DOHH2 (cell line): ENCODE measurements around the gene NYNRIN.

ENCODE experiments used
- H3F3A ChIP-seq: fragments of 200-600 bp; sonication (generic), shearing (Covaris generic); 2 replicates; pipeline ENCODE4 v1.6.0; 2016; ENCODE audit warnings: antibody characterized with exemption, mild to moderate bottlenecking; ENCODE audit not compliant: control insufficient read depth, insufficient read depth
- H3K27ac ChIP-seq: fragments of 200-600 bp; sonication (generic); 2 replicates; pipeline ENCODE4 v1.5.1; 2014; ENCODE audit warnings: low read depth, mild to moderate bottlenecking, low read length, moderate library complexity
- H3K27me3 ChIP-seq: fragments of 200-600 bp; sonication (generic); 2 replicates; pipeline ENCODE4 v1.6.1; 2014; ENCODE audit warnings: mild to moderate bottlenecking, low read length, mixed read lengths; ENCODE audit not compliant: control insufficient read depth
- H3K36me3 ChIP-seq: fragments of 200-600 bp; sonication (generic); 2 replicates; pipeline ENCODE4 v1.6.1; 2014; ENCODE audit warnings: mild to moderate bottlenecking, low read length, moderate library complexity, mixed read lengths; ENCODE audit not compliant: control insufficient read depth
- H3K4me1 ChIP-seq: fragments of 200-600 bp; sonication (generic); 2 replicates; pipeline ENCODE4 v1.6.1; 2014; ENCODE audit warnings: mild to moderate bottlenecking, low read length, mixed read lengths; ENCODE audit not compliant: control insufficient read depth
- H3K4me2 ChIP-seq: fragments of 200-600 bp; sonication (generic); 2 replicates; pipeline ENCODE4 v1.6.0; 2014; ENCODE audit warnings: mild to moderate bottlenecking, low read length, moderate library complexity
- H3K4me3 ChIP-seq: fragments of 200-600 bp; sonication (generic); 2 replicates; pipeline ENCODE4 v1.5.1; 2014; ENCODE audit warnings: mild to moderate bottlenecking, low read length, mixed read lengths
- H3K79me2 ChIP-seq: fragments of 200-600 bp; sonication (generic); 2 replicates; pipeline ENCODE4 v1.6.1; 2014; ENCODE audit warnings: mild to moderate bottlenecking, low read length, mixed read lengths; ENCODE audit not compliant: control insufficient read depth
- H3K9me2 ChIP-seq: fragments of 200-600 bp; sonication (generic); replicated peaks from 2 replicates; pipeline ENCODE4 v1.6.1; 2014; ENCODE audit warnings: mild to moderate bottlenecking, low read length, mixed read lengths; ENCODE audit not compliant: control insufficient read depth
- H3K9me3 ChIP-seq: fragments of 200-600 bp; sonication (generic); 2 replicates; pipeline ENCODE4 v1.6.1; 2014; ENCODE audit warnings: antibody characterized with exemption, low read length, mixed read lengths; ENCODE audit not compliant: control insufficient read depth, insufficient read depth
- H4K20me1 ChIP-seq: fragments of 200-600 bp; sonication (generic); 2 replicates; pipeline ENCODE4 v1.6.0; 2014; ENCODE audit warnings: low read depth, mild to moderate bottlenecking, antibody characterized with exemption, low read length, moderate library complexity; ENCODE audit not compliant: control insufficient read depth, insufficient read depth
- CTCF ChIP-seq: fragments of 200-600 bp; sonication (generic); IDR thresholded peaks from one replicate; pipeline ENCODE4 v1.5.1; 2014; ENCODE audit warnings: antibody characterized with exemption, mild to moderate bottlenecking, low read depth, low read length; ENCODE audit not compliant: poor library complexity, severe bottlenecking
- EZH2phosphoT487 ChIP-seq: fragments of 200-600 bp; sonication (generic); IDR thresholded peaks from 2 replicates; pipeline ENCODE4 v1.6.1; 2017; ENCODE audit warnings: borderline replicate concordance, mild to moderate bottlenecking, antibody characterized with exemption, low read length, moderate library complexity, mixed read lengths

NYNRIN gene

GRCh38 chr14:24463017-24463883 lies 64.4 kb downstream of the NYNRIN start:
- Histone ChIP-seq H3K27ac (no peak overlapping the region), H3K9me3 (no peaks in the 10 kb centered on the region), H3F3A (no peaks in the 10 kb centered on the region), H3K9me2 (no peaks in the 10 kb centered on the region), H3K27me3 (no peaks in the 10 kb centered on the region), H3K79me2 (no peaks in the 10 kb centered on the region), H3K4me1 (no peaks in the 10 kb centered on the region), H3K36me3 (no peaks in the 10 kb centered on the region), H3K4me2 (no peak overlapping the region), H4K20me1 (no peaks in the 10 kb centered on the region), H3K4me3 (no peak overlapping the region)
- no peak for TF ChIP-seq CTCF
- no peak for TF ChIP-seq EZH2phosphoT487

DNA sequence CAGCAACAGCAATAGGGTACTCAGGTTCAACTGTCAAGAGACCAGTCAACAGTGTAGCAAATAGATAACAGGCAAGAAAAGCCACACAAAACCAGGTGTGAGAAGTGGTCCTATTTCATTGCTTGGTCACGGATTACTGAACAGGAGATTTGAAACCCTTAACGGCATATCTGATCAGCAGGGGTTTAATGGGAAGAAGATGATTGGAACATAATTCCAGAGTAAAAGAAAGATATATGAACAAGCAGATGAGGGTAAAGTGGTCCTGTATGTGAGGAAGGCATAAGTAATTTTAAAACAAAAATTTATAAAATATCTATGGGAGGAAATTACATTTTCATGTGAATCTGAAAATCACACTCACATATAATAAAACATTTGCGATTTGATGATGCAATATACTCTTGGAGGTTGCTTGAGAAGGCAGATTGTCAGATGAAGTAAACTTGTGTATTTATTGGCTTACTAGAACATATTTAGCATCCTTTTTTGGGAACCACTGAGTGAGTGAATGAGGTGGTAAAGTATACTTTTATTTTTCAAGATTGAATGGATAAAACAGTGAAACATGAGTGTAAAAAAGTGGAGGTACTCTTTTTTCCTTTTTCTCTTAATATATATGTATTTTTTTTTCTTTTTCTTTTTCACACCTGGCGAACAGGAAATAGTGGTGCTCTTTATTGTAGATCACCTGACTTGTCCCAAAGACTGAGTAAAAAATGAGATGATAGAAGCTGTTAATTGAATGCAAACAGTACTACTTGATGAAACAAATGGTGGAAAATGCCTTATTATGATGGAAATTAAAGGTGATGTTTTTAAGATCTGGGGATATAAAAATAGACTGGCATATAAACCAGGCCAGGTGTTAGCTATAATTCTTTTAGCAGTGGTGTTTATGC lies 65.3 kb downstream of the NYNRIN start:
- no peak overlapping the region for H3K4me3 ChIP-seq
- H3F3A ChIP-seq: no peaks in the 10 kb centered on the region
- no peak overlapping the region for H3K4me2 ChIP-seq
- H3K9me3 ChIP-seq: no peaks in the 10 kb centered on the region
- TF ChIP-seq EZH2phosphoT487 (no peak), CTCF (no peak)
- H3K27me3 ChIP-seq: no peaks in the 10 kb centered on the region
- no peaks in the 10 kb centered on the region for H4K20me1 ChIP-seq
- no peaks in the 10 kb centered on the region for H3K9me2 ChIP-seq
- H3K27ac ChIP-seq: no peak overlapping the region
- no peaks in the 10 kb centered on the region for H3K36me3 ChIP-seq
- H3K79me2 ChIP-seq: no peaks in the 10 kb centered on the region
- H3K4me1 ChIP-seq: no peaks in the 10 kb centered on the region

DNA sequence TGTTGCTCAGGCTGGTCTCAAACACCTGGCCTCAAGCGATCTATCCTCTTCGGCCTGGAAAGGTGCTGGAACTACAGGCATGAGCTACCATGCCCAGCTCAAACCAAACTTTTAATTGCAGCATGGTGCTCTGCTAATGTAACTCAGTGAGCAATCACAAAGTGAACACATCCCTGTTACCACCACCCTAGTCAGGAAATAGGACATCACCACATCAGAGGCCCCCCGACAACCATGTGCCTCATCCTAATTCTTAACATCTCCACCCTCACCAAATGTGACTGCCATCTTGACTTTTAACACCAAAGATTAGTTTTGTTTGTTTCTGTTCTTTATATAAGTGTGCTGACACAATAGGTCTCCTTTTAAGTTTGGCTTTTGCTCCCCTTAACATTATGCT lies 66.6 kb downstream of the NYNRIN start:
- no peaks in the 10 kb centered on the region for H3K4me1 ChIP-seq
- TF ChIP-seq EZH2phosphoT487 (no peak), CTCF (no peak)
- no peak overlapping the region for H3K4me3 ChIP-seq
- H3K9me3 ChIP-seq: no peaks in the 10 kb centered on the region
- H3K36me3 ChIP-seq: no peaks in the 10 kb centered on the region
- no peaks in the 10 kb centered on the region for H4K20me1 ChIP-seq
- H3K27ac ChIP-seq: no peak overlapping the region
- H3K9me2 ChIP-seq: no peaks in the 10 kb centered on the region
- no peaks in the 10 kb centered on the region for H3K27me3 ChIP-seq
- no peaks in the 10 kb centered on the region for H3F3A ChIP-seq
- H3K79me2 ChIP-seq: no peaks in the 10 kb centered on the region
- no peak overlapping the region for H3K4me2 ChIP-seq
